Lower lobe of right lung (tissue), 2 donors: ENCODE data around the gene SLC25A29. TPM values are rescaled to one million over a fixed set of nuclear protein-coding genes. Genes with fewer than 3 reads are reported as not detected.
"Not testable (repeated sequence)": the region's sequence is repeated elsewhere in the genome, so short reads cannot be mapped to it uniquely, and the experiment has no call there.

Experiments
- ATAC-seq, 2 donors: fragments of 200-7000 bp; cut with Tn5 transposase; one replicate each; pipeline ENCODE4 v1.9.1; 2020 to 2022; ENCODE audit warnings: mild to moderate bottlenecking in 2 of 2, moderate library complexity in 2 of 2
- DNase-seq: peaks from one replicate; pipeline ENCODE4 v3.0.0-alpha.2; 2020
- H3K27ac ChIP-seq: fragments of 200-600 bp; one replicate; pipeline ENCODE4 v1.8.0; 2022
- H3K27me3 ChIP-seq: fragments of 200-600 bp; one replicate; pipeline ENCODE4 v1.8.0; 2022; ENCODE audit warnings: low read depth
- H3K36me3 ChIP-seq: fragments of 200-600 bp; one replicate; pipeline ENCODE4 v1.8.0; 2022; ENCODE audit warnings: mild to moderate bottlenecking
- H3K4me1 ChIP-seq: fragments of 200-600 bp; one replicate; pipeline ENCODE4 v1.8.0; 2022
- H3K4me3 ChIP-seq: fragments of 200-600 bp; one replicate; pipeline ENCODE4 v1.8.0; 2022; ENCODE audit warnings: mild to moderate bottlenecking
- H3K9me3 ChIP-seq: fragments of 200-600 bp; one replicate; pipeline ENCODE4 v1.8.0; 2022
- CTCF ChIP-seq: fragments of 200-600 bp; IDR thresholded peaks from one replicate; pipeline ENCODE4 v1.8.0; 2022; ENCODE audit warnings: antibody characterized with exemption, mild to moderate bottlenecking
- intact Hi-C: fragments of 100-400 bp; cut with DNase I; formaldehyde crosslinking; loops from one replicate; pipeline ENCODE4 v1.11.0; 2022
- total RNA-seq: library from RNA; stranded (reverse); fragmentation: NEBNext Ultra II Directional; extraction: Animal tissue kit (Norgen Biotek cat#: 25700); gene quantifications from one replicate; pipeline ENCODE4 v1.2.1, GENCODE V29; 2021
- donor health status: DM: no; HTN: yes; CAD: no; lungs with severe emphysema.

SLC25A29 gene
- total RNA-seq, 1 donor from 2014 or later: 76.0 TPM

GRCh38 chr14:100285021-100285912 lies 21.0 kb downstream of the SLC25A29 start:
- H3K4me1 ChIP-seq: peaks cover 42% of the 10 kb centered on the region
- peak overlapping the region; percentile 89 for H3K27ac ChIP-seq
- no peaks in the 10 kb centered on the region for H3K27me3 ChIP-seq
- intact Hi-C loops: no loop called here
- peak; percentile 86 for TF ChIP-seq CTCF
- H3K9me3 ChIP-seq: no peaks in the 10 kb centered on the region
- peak overlapping the region; percentile 76 for H3K4me3 ChIP-seq
- H3K36me3 ChIP-seq: peaks cover 13% of the 10 kb centered on the region
- DNase-seq (peak; percentile 80), ATAC-seq (peak; percentile 93 to 94)

GRCh38 chr14:100283984-100284881 lies 22.0 kb downstream of the SLC25A29 start:
- Histone ChIP-seq H3K36me3 (peaks cover 11% of the 10 kb centered on the region), H3K27me3 (no peaks in the 10 kb centered on the region), H3K4me1 (peaks cover 53% of the 10 kb centered on the region), H3K9me3 (no peaks in the 10 kb centered on the region), H3K27ac (peak overlapping the region; percentile 89), H3K4me3 (peak overlapping the region; percentile 76)
- intact Hi-C loops: no loop called here
- TF ChIP-seq CTCF: no peak
- ATAC-seq: no peak
- no peak for DNase-seq

DNA sequence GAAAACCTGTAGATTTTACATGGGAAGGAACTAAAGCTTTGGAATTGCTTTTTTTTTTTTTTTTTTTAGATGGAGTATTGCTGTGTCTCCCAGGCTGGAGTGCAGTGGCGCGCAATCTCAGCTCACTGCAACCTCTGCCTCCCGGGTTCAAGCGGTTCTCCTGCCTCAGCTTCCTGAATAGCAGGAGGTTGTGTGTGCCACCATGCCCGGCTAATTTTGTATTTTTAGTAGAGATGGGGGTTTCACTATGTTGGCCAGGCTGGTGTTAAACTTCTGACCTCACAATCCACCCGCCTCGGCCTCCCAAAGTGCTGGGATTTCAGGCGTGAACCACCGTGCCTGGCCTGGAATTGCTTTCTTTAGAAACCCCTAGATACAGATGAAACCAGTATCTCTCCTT lies 22.8 kb downstream of the SLC25A29 start:
- H3K27ac ChIP-seq, H3K27me3 ChIP-seq, ATAC-seq, H3K9me3 ChIP-seq, intact Hi-C loops, H3K4me3 ChIP-seq, DNase-seq, H3K36me3 ChIP-seq: not testable (repeated sequence)
- H3K4me1 ChIP-seq: peaks cover 61% of the 10 kb centered on the region

DNA sequence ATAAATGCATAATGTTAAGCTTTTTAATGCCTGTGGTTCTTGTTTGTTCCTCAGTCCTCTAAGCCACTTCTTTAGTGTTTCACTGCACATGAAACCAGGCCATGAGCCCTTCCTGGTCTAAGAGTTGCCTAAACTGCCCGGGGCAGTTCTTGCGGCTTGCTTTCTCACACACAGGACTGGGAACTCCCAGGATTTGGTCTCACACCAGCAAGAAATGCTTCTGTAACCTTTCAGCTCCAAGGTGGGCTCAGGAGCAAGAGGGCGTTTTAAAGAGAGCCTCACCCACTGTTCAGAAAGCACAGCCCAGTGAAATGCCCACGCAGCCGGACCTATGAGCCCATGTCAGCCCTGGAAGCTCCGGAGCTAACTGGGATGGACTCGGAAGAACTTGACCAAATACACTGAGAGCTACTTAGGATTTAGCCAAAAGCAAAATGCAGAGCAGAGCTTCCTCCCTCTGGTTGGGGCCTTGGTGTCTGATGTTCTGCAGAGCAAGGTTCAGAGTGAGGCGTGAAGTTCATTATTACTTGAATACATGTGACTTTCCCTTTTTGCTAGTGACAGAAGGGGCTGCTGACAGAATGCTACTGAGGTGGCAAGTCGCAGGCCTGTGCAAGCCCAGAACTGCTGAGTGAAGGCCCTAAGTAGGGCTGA lies 23.4 kb downstream of the SLC25A29 start:
- Histone ChIP-seq H3K4me1 (peaks cover 66% of the 10 kb centered on the region), H3K27me3 (no peaks in the 10 kb centered on the region), H3K9me3 (no peaks in the 10 kb centered on the region), H3K27ac (peak overlapping the region; percentile 25), H3K4me3 (no peak overlapping the region), H3K36me3 (peaks cover 5% of the 10 kb centered on the region)
- ATAC-seq (no peak), DNase-seq (no peak)
- no peak for TF ChIP-seq CTCF
- intact Hi-C loops: no loop called here

DNA sequence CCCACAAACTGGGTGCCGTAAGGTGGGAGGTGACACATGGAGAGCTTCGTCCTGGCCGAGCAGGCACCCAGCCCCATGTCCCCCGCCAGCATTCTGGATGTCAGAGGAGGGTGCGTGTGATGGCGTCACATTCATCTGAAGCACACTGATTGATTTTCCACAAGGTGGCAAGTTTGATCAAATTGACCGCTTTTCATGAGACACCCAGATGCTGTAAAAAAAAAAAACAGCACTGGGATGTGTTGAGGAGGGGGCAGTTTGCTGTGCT lies 24.2 kb downstream of the SLC25A29 start:
- DNase-seq (no peak), ATAC-seq (no peak)
- TF ChIP-seq CTCF: no peak
- Histone ChIP-seq H3K4me3 (no peak overlapping the region), H3K36me3 (peaks cover 13% of the 10 kb centered on the region), H3K27ac (peak overlapping the region; percentile 40), H3K4me1 (peaks cover 66% of the 10 kb centered on the region), H3K9me3 (no peaks in the 10 kb centered on the region), H3K27me3 (no peaks in the 10 kb centered on the region)
- intact Hi-C loops: no loop called here
